Liver (tissue), 9 donors: ENCODE results near the gene CLINT1. TPM values are rescaled to one million over a fixed set of nuclear protein-coding genes. Genes with fewer than 3 reads are reported as not detected.

Experiments used
- DNase-seq: peaks from one replicate; pipeline ENCODE4 v3.0.0-alpha.2; 2017; ENCODE audit warnings: low spot score
- H3K27ac ChIP-seq, 2 donors: one replicate each; pipeline ENCODE4 v1.7.0; 2013; ENCODE audit warnings: inconsistent platforms in 2 of 2, low read length in 2 of 2, control low read depth in 1 of 2, low read depth in 1 of 2, mild to moderate bottlenecking in 1 of 2
- H3K27me3 ChIP-seq, 4 donors: one replicate each; pipeline versions ENCODE4 v1.6.1 to v1.7.0; 2013; ENCODE audit warnings: low read length in 3 of 4, inconsistent platforms in 1 of 4, mild to moderate bottlenecking in 1 of 4, moderate library complexity in 1 of 4; ENCODE audit not compliant: control insufficient read depth in 4 of 4, insufficient read depth in 4 of 4
- H3K36me3 ChIP-seq, 4 donors: one replicate each; pipeline versions ENCODE4 v1.6.1 to v1.7.0; 2013; ENCODE audit warnings: low read length in 3 of 4, mild to moderate bottlenecking in 3 of 4, low read depth in 1 of 4, moderate library complexity in 1 of 4; ENCODE audit not compliant: control insufficient read depth in 4 of 4, insufficient read depth in 3 of 4
- H3K4me1 ChIP-seq, 4 donors: one replicate each; pipeline versions ENCODE4 v1.6.1 to v1.7.0; 2013; ENCODE audit warnings: low read length in 3 of 4, mild to moderate bottlenecking in 3 of 4, moderate library complexity in 1 of 4; ENCODE audit not compliant: control insufficient read depth in 4 of 4, insufficient read depth in 4 of 4
- H3K4me3 ChIP-seq, 3 donors: one replicate each; pipeline versions ENCODE4 v1.6.1 to v1.7.0; 2013; ENCODE audit warnings: low read length in 3 of 3, control low read depth in 1 of 3, low read depth in 1 of 3, mild to moderate bottlenecking in 1 of 3
- H3K9ac ChIP-seq, 2 donors: one replicate each; pipeline ENCODE4 v1.7.0; 2013; ENCODE audit warnings: low read length in 2 of 2, mild to moderate bottlenecking in 2 of 2, moderate library complexity in 2 of 2, control low read depth in 1 of 2, low read depth in 1 of 2
- H3K9me3 ChIP-seq, 4 donors: one replicate each; pipeline versions ENCODE4 v1.6.1 to v1.7.0; 2013; ENCODE audit warnings: low read length in 3 of 4; ENCODE audit not compliant: control insufficient read depth in 4 of 4
- EGR1 ChIP-seq, 2 donors: IDR thresholded peaks; 2 replicates each; pipeline ENCODE4 v1.6.1; 2016 to 2018; ENCODE audit warnings: antibody characterized with exemption in 2 of 2, low read depth in 2 of 2
- FOXA1 ChIP-seq: IDR thresholded peaks from 2 replicates; pipeline ENCODE4 v1.6.1; 2016; ENCODE audit warnings: antibody characterized with exemption
- FOXA2 ChIP-seq: IDR thresholded peaks from 2 replicates; pipeline ENCODE4 v1.6.1; 2016; ENCODE audit warnings: antibody characterized with exemption
- GABPA ChIP-seq, 2 donors: IDR thresholded peaks in 1 of 2; conservative IDR thresholded peaks in 1 of 2; 2 replicates each; pipeline ENCODE4 v1.6.1; 2016; ENCODE audit warnings: antibody characterized with exemption in 2 of 2, mild to moderate bottlenecking in 1 of 2, moderate library complexity in 1 of 2
- HNF4A ChIP-seq, 2 donors: conservative IDR thresholded peaks; 2 replicates each; pipeline ENCODE4 v1.6.1; 2016; ENCODE audit warnings: antibody characterized with exemption in 2 of 2, mild to moderate bottlenecking in 2 of 2
- HNF4G ChIP-seq: IDR thresholded peaks from 2 replicates; pipeline ENCODE4 v1.6.1; 2016; ENCODE audit warnings: antibody characterized with exemption
- JUND ChIP-seq, 2 donors: IDR thresholded peaks; 2 replicates each; pipeline ENCODE4 v1.6.1; 2016; ENCODE audit warnings: antibody characterized with exemption in 2 of 2
- NR2F2 ChIP-seq: IDR thresholded peaks from 2 replicates; pipeline ENCODE4 v1.6.1; 2016; ENCODE audit warnings: antibody characterized with exemption
- RAD21 ChIP-seq, 2 donors: IDR thresholded peaks; 2 replicates each; pipeline ENCODE4 v1.6.1; 2016; ENCODE audit warnings: antibody characterized with exemption in 2 of 2, mild to moderate bottlenecking in 2 of 2
- RXRA ChIP-seq, 2 donors: IDR thresholded peaks; 2 replicates each; pipeline ENCODE4 v1.6.1; 2017 to 2018; ENCODE audit warnings: antibody characterized with exemption in 2 of 2, mild to moderate bottlenecking in 1 of 2
- SP1 ChIP-seq: IDR thresholded peaks from 2 replicates; pipeline ENCODE4 v1.6.1; 2018; ENCODE audit warnings: antibody characterized with exemption, mild to moderate bottlenecking
- TAF1 ChIP-seq: conservative IDR thresholded peaks from 2 replicates; pipeline ENCODE4 v1.6.1; 2016; ENCODE audit warnings: antibody characterized with exemption, mild to moderate bottlenecking
- YY1 ChIP-seq: IDR thresholded peaks from 2 replicates; pipeline ENCODE4 v1.6.1; 2016; ENCODE audit warnings: antibody characterized with exemption, mild to moderate bottlenecking
- WGBS: extraction: QIAGEN DNeasy Blood & Tissue Kit; methylation state at CpG from one replicate; pipeline ENCODE4 v1.1.7; 2013; 5-methylcytosine and 5-hydroxymethylcytosine counted together
- polyA plus RNA-seq, 2 donors: library from polyadenylated mRNA; stranded (reverse) in 1 of 2; unstranded in 1 of 2; fragments of 200-250 nt in 1 of 2; fragments of >200 nt in 1 of 2; fragmentation: Nextera tagmentation in 1 of 2; extraction: Ambion mirVana in 1 of 2; gene quantifications; one replicate each; pipeline versions ENCODE4 v1.2.1 to v1.2.3, GENCODE V29; 2013 to 2015
- total RNA-seq, 2 donors: library from RNA; depleted of rRNA; stranded (reverse); fragments of >200 nt; gene quantifications; one replicate each; pipeline ENCODE4 v1.2.3, GENCODE V29; 2014
- TF ChIP-seq, protein P1 (sequence below): IDR thresholded peaks from 2 replicates; pipeline ENCODE4 v1.6.1; 2016; ENCODE audit warnings: antibody characterized with exemption
- TF ChIP-seq, protein P2 (sequence below): IDR thresholded peaks from 2 replicates; pipeline ENCODE4 v1.6.1; 2016; ENCODE audit warnings: antibody characterized with exemption, mild to moderate bottlenecking
- TF ChIP-seq, protein P3 (sequence below): IDR thresholded peaks from 2 replicates; pipeline ENCODE4 v1.6.1; 2016; ENCODE audit warnings: antibody characterized with exemption
- TF ChIP-seq, protein P4 (sequence below): fragments of 150-350 bp; IDR thresholded peaks from 2 replicates; pipeline ENCODE4 v1.5.1; 2017; ENCODE audit warnings: improper control_type of control experiment, low read depth, low read length; ENCODE audit not compliant: missing input control
- TF ChIP-seq, protein P5 (sequence below): IDR thresholded peaks from 2 replicates; pipeline ENCODE4 v1.6.1; 2016; ENCODE audit warnings: antibody characterized with exemption
- donor health status: healthy.
- donor health status: healthy.
- donor health status: healthy.
- donor health status: healthy.
- donor health status: healthy.

CLINT1 gene
- total and polyA plus RNA-seq, 4 donors, result 34.8 to 115 (median 68.3) TPM

DNA sequence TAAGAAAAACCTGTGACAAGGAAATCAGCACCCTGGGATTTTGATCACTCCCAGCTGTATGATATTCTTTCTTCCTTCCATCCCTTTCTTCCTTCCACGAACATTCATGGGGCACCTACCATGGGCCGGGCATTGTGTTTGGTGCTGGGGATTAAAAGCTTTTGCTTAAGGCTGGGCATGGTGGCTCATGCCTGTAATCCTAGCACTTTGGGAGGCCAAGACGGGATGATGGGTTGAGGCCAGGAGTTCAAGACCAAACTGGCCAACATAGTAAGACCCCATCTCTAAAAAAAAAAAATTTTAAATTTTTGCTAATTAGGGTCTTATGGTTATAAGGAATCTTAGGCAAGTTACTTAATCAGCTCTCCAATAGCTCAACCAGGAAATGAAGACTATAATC lies 48.5 kb upstream of the CLINT1 start (continued):
- TF ChIP-seq SP1 (no peak), HNF4A (conservative IDR thresholded peaks at IDR 0.05) (no peak), EGR1 (IDR thresholded peaks at IDR 0.05; ENCODE audit: low read depth in 2 of 2) (no peak), RXRA (IDR thresholded peaks at IDR 0.05) (no peak), FOXA2 (no peak), RAD21 (IDR thresholded peaks at IDR 0.05) (no peak)

DNA sequence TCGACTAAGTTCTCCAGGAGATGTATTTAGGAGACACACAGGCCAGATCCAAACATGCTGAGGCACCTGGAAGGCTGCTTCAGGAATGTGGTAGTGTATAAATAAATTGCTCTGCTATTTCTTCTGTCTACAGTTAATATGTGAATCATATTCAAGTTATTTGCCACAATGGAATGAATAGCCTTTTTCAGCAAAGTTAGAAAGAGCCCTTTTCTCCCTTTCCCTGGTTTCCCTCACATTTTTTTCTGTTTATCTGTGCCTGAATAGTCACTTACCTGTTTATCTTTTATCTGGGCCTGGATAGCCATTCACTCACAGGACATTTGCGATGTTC lies 44.1 kb upstream of the CLINT1 start:
- Histone ChIP-seq H3K9me3 (no peaks in the 10 kb centered on the region), H3K27ac (no peak overlapping the region), H3K9ac (no peak overlapping the region), H3K4me3 (no peak overlapping the region), H3K27me3 (no peaks in the 10 kb centered on the region), H3K4me1 (no peaks in the 10 kb centered on the region), H3K36me3 (no peaks in the 10 kb centered on the region)
- TF ChIP-seq, protein P1, sequence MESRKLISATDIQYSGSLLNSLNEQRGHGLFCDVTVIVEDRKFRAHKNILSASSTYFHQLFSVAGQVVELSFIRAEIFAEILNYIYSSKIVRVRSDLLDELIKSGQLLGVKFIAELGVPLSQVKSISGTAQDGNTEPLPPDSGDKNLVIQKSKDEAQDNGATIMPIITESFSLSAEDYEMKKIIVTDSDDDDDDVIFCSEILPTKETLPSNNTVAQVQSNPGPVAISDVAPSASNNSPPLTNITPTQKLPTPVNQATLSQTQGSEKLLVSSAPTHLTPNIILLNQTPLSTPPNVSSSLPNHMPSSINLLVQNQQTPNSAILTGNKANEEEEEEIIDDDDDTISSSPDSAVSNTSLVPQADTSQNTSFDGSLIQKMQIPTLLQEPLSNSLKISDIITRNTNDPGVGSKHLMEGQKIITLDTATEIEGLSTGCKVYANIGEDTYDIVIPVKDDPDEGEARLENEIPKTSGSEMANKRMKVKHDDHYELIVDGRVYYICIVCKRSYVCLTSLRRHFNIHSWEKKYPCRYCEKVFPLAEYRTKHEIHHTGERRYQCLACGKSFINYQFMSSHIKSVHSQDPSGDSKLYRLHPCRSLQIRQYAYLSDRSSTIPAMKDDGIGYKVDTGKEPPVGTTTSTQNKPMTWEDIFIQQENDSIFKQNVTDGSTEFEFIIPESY, result no peak
- no peak for TF ChIP-seq JUND (IDR thresholded peaks at IDR 0.05)
- TF ChIP-seq, protein P2, sequence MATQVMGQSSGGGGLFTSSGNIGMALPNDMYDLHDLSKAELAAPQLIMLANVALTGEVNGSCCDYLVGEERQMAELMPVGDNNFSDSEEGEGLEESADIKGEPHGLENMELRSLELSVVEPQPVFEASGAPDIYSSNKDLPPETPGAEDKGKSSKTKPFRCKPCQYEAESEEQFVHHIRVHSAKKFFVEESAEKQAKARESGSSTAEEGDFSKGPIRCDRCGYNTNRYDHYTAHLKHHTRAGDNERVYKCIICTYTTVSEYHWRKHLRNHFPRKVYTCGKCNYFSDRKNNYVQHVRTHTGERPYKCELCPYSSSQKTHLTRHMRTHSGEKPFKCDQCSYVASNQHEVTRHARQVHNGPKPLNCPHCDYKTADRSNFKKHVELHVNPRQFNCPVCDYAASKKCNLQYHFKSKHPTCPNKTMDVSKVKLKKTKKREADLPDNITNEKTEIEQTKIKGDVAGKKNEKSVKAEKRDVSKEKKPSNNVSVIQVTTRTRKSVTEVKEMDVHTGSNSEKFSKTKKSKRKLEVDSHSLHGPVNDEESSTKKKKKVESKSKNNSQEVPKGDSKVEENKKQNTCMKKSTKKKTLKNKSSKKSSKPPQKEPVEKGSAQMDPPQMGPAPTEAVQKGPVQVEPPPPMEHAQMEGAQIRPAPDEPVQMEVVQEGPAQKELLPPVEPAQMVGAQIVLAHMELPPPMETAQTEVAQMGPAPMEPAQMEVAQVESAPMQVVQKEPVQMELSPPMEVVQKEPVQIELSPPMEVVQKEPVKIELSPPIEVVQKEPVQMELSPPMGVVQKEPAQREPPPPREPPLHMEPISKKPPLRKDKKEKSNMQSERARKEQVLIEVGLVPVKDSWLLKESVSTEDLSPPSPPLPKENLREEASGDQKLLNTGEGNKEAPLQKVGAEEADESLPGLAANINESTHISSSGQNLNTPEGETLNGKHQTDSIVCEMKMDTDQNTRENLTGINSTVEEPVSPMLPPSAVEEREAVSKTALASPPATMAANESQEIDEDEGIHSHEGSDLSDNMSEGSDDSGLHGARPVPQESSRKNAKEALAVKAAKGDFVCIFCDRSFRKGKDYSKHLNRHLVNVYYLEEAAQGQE, result no peak
- no peak for TF ChIP-seq SP1
- no peak for TF ChIP-seq TAF1
- no peak for TF ChIP-seq HNF4A (conservative IDR thresholded peaks at IDR 0.05)
- TF ChIP-seq RXRA (IDR thresholded peaks at IDR 0.05), result no peak
- TF ChIP-seq RAD21 (IDR thresholded peaks at IDR 0.05), result no peak
- TF ChIP-seq, protein P3, sequence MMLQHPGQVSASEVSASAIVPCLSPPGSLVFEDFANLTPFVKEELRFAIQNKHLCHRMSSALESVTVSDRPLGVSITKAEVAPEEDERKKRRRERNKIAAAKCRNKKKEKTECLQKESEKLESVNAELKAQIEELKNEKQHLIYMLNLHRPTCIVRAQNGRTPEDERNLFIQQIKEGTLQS, result no peak
- TF ChIP-seq HNF4G, result no peak
- TF ChIP-seq FOXA2, result no peak
- TF ChIP-seq YY1, result no peak
- no peak for TF ChIP-seq NR2F2
- WGBS, result 87% methylated on average over 2 of the region's 2 CpGs
- no peak for DNase-seq

DNA sequence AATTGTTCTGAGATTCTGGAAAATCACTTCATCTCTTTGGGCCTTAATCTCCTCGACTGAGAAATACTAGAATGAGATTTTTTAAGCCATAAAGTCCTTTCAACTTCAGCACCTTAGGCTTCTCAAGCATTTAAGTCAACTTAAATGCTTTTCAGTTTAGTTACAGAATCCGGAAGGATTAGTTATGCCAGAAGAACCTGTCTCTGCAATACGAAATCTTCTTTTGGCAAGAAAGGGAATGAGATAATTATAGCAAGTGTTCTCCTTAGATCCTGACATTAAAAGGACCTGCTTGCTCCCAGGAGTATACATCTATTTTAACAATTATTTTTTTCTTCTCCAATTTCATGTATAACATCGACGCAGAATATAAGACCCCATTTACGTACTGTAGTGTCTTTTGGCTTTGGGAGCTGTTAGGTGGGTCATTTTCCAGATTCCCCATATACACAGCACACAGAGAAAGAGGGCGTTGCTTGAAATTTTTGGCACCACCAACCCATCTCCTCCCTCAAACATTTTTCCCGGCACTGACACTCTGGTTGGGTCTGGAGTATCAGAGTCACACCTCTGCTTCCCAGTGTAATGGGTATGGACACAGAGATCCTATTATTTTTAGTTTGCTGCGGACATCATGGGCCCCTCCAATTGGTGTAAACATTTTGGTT lies 43.6 kb upstream of the CLINT1 start:
- no peak overlapping the region for H3K4me3 ChIP-seq
- no peaks in the 10 kb centered on the region for H3K9me3 ChIP-seq
- no peak for DNase-seq
- H3K27me3 ChIP-seq, result no peaks in the 10 kb centered on the region
- no peaks in the 10 kb centered on the region for H3K4me1 ChIP-seq
- H3K27ac ChIP-seq, result no peak overlapping the region
- no peaks in the 10 kb centered on the region for H3K36me3 ChIP-seq
- no peak overlapping the region for H3K9ac ChIP-seq
- WGBS, result 80% methylated on average over 9 of the region's 9 CpGs
- TF ChIP-seq EGR1 (IDR thresholded peaks at IDR 0.05; ENCODE audit: low read depth in 2 of 2) (no peak), GABPA (IDR thresholded peaks at IDR 0.05 in 1 of 2, conservative IDR thresholded peaks at IDR 0.05 in 1 of 2) (no peak), SP1 (no peak), FOXA1 (no peak), HNF4A (conservative IDR thresholded peaks at IDR 0.05) (no peak), FOXA2 (no peak), NR2F2 (no peak), HNF4G (no peak), JUND (IDR thresholded peaks at IDR 0.05) (no peak), TAF1 (no peak), YY1 (no peak)
- TF ChIP-seq, protein P1, result no peak
- TF ChIP-seq, protein P4, sequence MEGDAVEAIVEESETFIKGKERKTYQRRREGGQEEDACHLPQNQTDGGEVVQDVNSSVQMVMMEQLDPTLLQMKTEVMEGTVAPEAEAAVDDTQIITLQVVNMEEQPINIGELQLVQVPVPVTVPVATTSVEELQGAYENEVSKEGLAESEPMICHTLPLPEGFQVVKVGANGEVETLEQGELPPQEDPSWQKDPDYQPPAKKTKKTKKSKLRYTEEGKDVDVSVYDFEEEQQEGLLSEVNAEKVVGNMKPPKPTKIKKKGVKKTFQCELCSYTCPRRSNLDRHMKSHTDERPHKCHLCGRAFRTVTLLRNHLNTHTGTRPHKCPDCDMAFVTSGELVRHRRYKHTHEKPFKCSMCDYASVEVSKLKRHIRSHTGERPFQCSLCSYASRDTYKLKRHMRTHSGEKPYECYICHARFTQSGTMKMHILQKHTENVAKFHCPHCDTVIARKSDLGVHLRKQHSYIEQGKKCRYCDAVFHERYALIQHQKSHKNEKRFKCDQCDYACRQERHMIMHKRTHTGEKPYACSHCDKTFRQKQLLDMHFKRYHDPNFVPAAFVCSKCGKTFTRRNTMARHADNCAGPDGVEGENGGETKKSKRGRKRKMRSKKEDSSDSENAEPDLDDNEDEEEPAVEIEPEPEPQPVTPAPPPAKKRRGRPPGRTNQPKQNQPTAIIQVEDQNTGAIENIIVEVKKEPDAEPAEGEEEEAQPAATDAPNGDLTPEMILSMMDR, result no peak
- TF ChIP-seq, protein P5, sequence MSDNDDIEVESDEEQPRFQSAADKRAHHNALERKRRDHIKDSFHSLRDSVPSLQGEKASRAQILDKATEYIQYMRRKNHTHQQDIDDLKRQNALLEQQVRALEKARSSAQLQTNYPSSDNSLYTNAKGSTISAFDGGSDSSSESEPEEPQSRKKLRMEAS, result no peak
- TF ChIP-seq, protein P3, result no peak
